H9 (cell line): Measurements from ENCODE around the gene ARHGEF16. TPM values are rescaled to one million over a fixed set of nuclear protein-coding genes. Genes with fewer than 3 reads are reported as not detected.

Source experiments
- DNase-seq: peaks from one replicate; pipeline ENCODE4 v3.0.0-alpha.2; 2017
- H2AFZ ChIP-seq: one replicate; pipeline ENCODE4 v1.6.1; 2013; ENCODE audit warnings: mild to moderate bottlenecking, low read length, control low read depth, moderate library complexity
- H2AK5ac ChIP-seq: 2 replicates; pipeline ENCODE4 v1.6.1; 2013; ENCODE audit warnings: low read length, control low read depth, mixed read lengths; ENCODE audit not compliant: insufficient read length
- H2BK120ac ChIP-seq: one replicate; pipeline ENCODE4 v1.6.1; 2013; ENCODE audit warnings: low read depth, mild to moderate bottlenecking, low read length, control low read depth, inconsistent platforms; ENCODE audit not compliant: poor library complexity, severe bottlenecking
- H2BK12ac ChIP-seq: 2 replicates; pipeline ENCODE4 v1.6.1; 2013; ENCODE audit warnings: low read length, control low read depth, mixed read lengths, low read depth; ENCODE audit not compliant: insufficient read length
- H2BK15ac ChIP-seq: 2 replicates; pipeline ENCODE4 v1.6.1; 2013; ENCODE audit warnings: low read depth, low read length, control low read depth
- H2BK20ac ChIP-seq: one replicate; pipeline ENCODE4 v1.6.1; 2013; ENCODE audit warnings: low read depth, mild to moderate bottlenecking, low read length, control low read depth, inconsistent platforms; ENCODE audit not compliant: poor library complexity, severe bottlenecking
- H2BK5ac ChIP-seq: 2 replicates; pipeline ENCODE4 v1.6.1; 2013; ENCODE audit warnings: low read length, control low read depth, mixed read lengths; ENCODE audit not compliant: insufficient read length
- H3K14ac ChIP-seq: 2 replicates; pipeline ENCODE4 v1.6.1; 2013; ENCODE audit warnings: low read length, control low read depth; ENCODE audit not compliant: insufficient read depth
- H3K18ac ChIP-seq: 2 replicates; pipeline ENCODE4 v1.6.1; 2013; ENCODE audit warnings: low read depth, mild to moderate bottlenecking, mixed read lengths, low read length, control low read depth; ENCODE audit not compliant: insufficient read length
- H3K23ac ChIP-seq: 2 replicates; pipeline ENCODE4 v1.6.1; 2013; ENCODE audit warnings: low read length, control low read depth, mixed read lengths, low read depth; ENCODE audit not compliant: insufficient read length
- H3K23me2 ChIP-seq: 2 replicates; pipeline ENCODE4 v1.6.1; 2013; ENCODE audit warnings: low read depth, mild to moderate bottlenecking, mixed read lengths, low read length, control low read depth; ENCODE audit not compliant: insufficient read length, poor library complexity, severe bottlenecking
- H3K27ac ChIP-seq: 2 replicates; pipeline ENCODE4 v1.5.1; 2013; ENCODE audit warnings: low read length, control low read depth, mixed read lengths, low read depth; ENCODE audit not compliant: insufficient read length
- H3K27me3 ChIP-seq: 2 replicates; pipeline ENCODE4 v1.6.1; 2013; ENCODE audit warnings: low read length, control low read depth, inconsistent platforms; ENCODE audit not compliant: insufficient read depth
- H3K4ac ChIP-seq: 2 replicates; pipeline ENCODE4 v1.6.1; 2013; ENCODE audit warnings: low read depth, mild to moderate bottlenecking, control low read depth, inconsistent platforms, low read length, moderate library complexity
- H3K4me1 ChIP-seq: 2 replicates; pipeline ENCODE4 v1.6.1; 2013; ENCODE audit warnings: low read length, control low read depth, inconsistent platforms; ENCODE audit not compliant: insufficient read depth
- H3K4me2 ChIP-seq: 2 replicates; pipeline ENCODE4 v1.6.1; 2013; ENCODE audit warnings: low read length, control low read depth, mixed read lengths; ENCODE audit not compliant: insufficient read length, insufficient read depth
- H3K56ac ChIP-seq: 2 replicates; pipeline ENCODE4 v1.6.1; 2013; ENCODE audit warnings: low read depth, mild to moderate bottlenecking, mixed read lengths, low read length, control low read depth; ENCODE audit not compliant: insufficient read length
- H3K79me1 ChIP-seq: 2 replicates; pipeline ENCODE4 v1.6.1; 2013; ENCODE audit warnings: low read depth, mild to moderate bottlenecking, moderate library complexity, low read length, control low read depth, inconsistent platforms; ENCODE audit not compliant: insufficient read depth, poor library complexity, severe bottlenecking
- H3K79me2 ChIP-seq: 2 replicates; pipeline ENCODE4 v1.6.1; 2013; ENCODE audit warnings: low read length, control low read depth, inconsistent platforms; ENCODE audit not compliant: insufficient read depth
- H3K9ac ChIP-seq: 2 replicates; pipeline ENCODE4 v1.6.1; 2013; ENCODE audit warnings: low read length, control low read depth, mixed read lengths; ENCODE audit not compliant: insufficient read length; ENCODE audit errors: extremely low read depth
- H3K9me3 ChIP-seq: one replicate; pipeline ENCODE4 v1.6.1; 2013; ENCODE audit warnings: low read depth, low read length, inconsistent platforms; ENCODE audit not compliant: control insufficient read depth
- H3T11ph ChIP-seq: one replicate; pipeline ENCODE4 v1.6.1; 2013; ENCODE audit warnings: mild to moderate bottlenecking, low read length, control low read depth, inconsistent platforms
- H4K20me1 ChIP-seq: one replicate; pipeline ENCODE4 v1.6.1; 2013; ENCODE audit not compliant: control insufficient read depth, insufficient read length, insufficient read depth
- H4K5ac ChIP-seq: 2 replicates; pipeline ENCODE4 v1.6.1; 2013; ENCODE audit warnings: low read depth, mild to moderate bottlenecking, mixed read lengths, low read length, control low read depth; ENCODE audit not compliant: insufficient read length
- H4K8ac ChIP-seq: replicated peaks from 2 replicates; pipeline ENCODE4 v1.6.1; 2013; ENCODE audit warnings: low read length, control low read depth, mixed read lengths, low read depth; ENCODE audit not compliant: insufficient read length
- H4K91ac ChIP-seq: 2 replicates; pipeline ENCODE4 v1.6.1; 2013; ENCODE audit warnings: low read depth, mild to moderate bottlenecking, moderate library complexity, mixed read lengths, low read length, control low read depth; ENCODE audit not compliant: insufficient read length
- H3K27ac Mint-ChIP-seq, 3 experiments: 2 replicates in 2 of 3; 3 replicates in 1 of 3; pipeline ENCODE4 v1.8.0; 2020 to 2021; ENCODE audit warnings: mixed read lengths in 3 of 3, mild to moderate bottlenecking in 1 of 3, moderate library complexity in 1 of 3
- H3K27me3 Mint-ChIP-seq: 2 replicates; pipeline ENCODE4 v1.8.0; 2021; ENCODE audit warnings: low read depth, mild to moderate bottlenecking, moderate library complexity, mixed read lengths
- H3K36me3 Mint-ChIP-seq, 3 experiments: 2 replicates in 2 of 3; 3 replicates in 1 of 3; pipeline ENCODE4 v1.8.0; 2020 to 2021; ENCODE audit warnings: low read depth in 3 of 3, mixed read lengths in 3 of 3; ENCODE audit not compliant: insufficient read depth in 1 of 3
- H3K4me1 Mint-ChIP-seq, 2 experiments: 2 replicates each; pipeline ENCODE4 v1.8.0; 2020; ENCODE audit warnings: mixed read lengths in 2 of 2
- H3K4me3 Mint-ChIP-seq, 2 experiments: 2 replicates in 1 of 2; 3 replicates in 1 of 2; pipeline ENCODE4 v1.8.0; 2020 to 2021; ENCODE audit warnings: mild to moderate bottlenecking in 2 of 2, mixed read lengths in 2 of 2, moderate library complexity in 1 of 2
- H3K9me3 Mint-ChIP-seq, 2 experiments: 2 replicates in 1 of 2; 3 replicates in 1 of 2; pipeline ENCODE4 v1.8.0; 2020; ENCODE audit warnings: mild to moderate bottlenecking in 2 of 2, mixed read lengths in 2 of 2, moderate library complexity in 1 of 2
- WGBS: extraction: QIAGEN DNeasy Blood & Tissue Kit; methylation state at CpG from one replicate; pipeline ENCODE4 v1.1.7; 2013; ENCODE audit warnings: missing lambda C conversion rate, low lambda C conversion rate, mixed read lengths; ENCODE audit not compliant: insufficient read length; ENCODE audit errors: extremely low coverage; 5-methylcytosine and 5-hydroxymethylcytosine counted together
- total RNA-seq: library from RNA; stranded (reverse); gene quantifications from 2 replicates; pipeline ENCODE4 v1.2.1, GENCODE V29; 2021
- TF ChIP-seq, protein P1 (sequence below): fragments of 200-600 bp; sonication (generic); conservative IDR thresholded peaks from 3 replicates; pipeline ENCODE4 v1.8.0; 2021; ENCODE audit warnings: antibody characterized with exemption, mild to moderate bottlenecking

Gene ARHGEF16
- total RNA-seq, 1 experiment from 2014 or later = 48.5 TPM

DNA sequence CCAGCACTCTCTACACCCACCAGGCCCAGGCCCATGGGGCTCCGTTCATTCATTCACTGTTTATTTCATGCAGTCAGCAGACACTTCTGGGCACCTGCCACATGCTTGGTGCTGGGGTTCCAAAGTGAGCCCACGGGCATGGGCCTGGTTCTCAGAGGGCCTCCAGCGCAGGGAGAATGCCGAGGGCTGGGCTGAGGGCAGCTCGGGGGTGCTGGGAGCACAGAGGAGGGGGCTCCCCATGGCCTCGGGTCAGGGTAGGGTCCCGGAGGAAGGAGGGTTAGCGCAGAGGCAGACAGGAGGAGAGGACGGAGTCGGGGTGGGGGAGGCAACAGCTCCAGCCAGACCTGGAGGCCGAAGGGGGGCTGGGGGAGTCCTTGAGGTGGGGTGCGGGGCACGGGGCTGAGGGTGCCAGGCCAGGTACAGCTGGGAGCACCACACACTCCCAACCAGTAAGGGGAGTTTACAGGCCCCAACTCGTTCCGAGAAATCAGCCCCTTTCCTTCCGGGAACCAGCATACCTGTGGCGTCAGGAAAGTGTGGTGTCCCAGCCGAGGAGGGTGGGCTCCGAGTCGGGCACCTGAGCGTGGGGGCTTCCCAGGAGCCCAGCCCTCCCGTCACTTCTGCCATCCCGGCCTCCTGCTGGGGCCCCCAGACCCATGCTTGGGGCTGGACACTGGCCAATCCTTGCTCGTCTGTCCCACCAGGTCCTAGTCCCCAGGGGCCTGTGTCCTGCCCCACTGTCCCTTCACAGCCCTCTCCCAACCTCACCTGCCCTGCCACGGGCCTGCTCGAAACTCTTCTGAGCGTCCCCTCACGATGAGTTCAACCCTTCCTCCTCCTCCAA is 10.8 kb downstream of the ARHGEF16 start:
- no peak for DNase-seq
- peaks cover 7 to 12% of the 10 kb centered on the region in 2 experiments for H3K4me1 Mint-ChIP-seq
- Histone ChIP-seq H2BK120ac (no peak overlapping the region), H4K8ac (no peak overlapping the region), H3K9me3 (no peaks in the 10 kb centered on the region), H4K5ac (no peak overlapping the region), H3K23ac (no peak overlapping the region), H3K79me1 (no peaks in the 10 kb centered on the region), H3K4me1 (no peaks in the 10 kb centered on the region), H3K9ac (no peak overlapping the region), H4K20me1 (peaks cover 2% of the 10 kb centered on the region), H2BK5ac (no peak overlapping the region), H3K4me2 (no peak overlapping the region), H3K18ac (no peak overlapping the region), H3K27me3 (no peaks in the 10 kb centered on the region), H2AFZ (no peak overlapping the region), H2BK20ac (no peak overlapping the region), H2BK12ac (no peak overlapping the region), H2BK15ac (no peak overlapping the region), H2AK5ac (no peak overlapping the region), H3K14ac (no peak overlapping the region), H3K79me2 (no peaks in the 10 kb centered on the region), H4K91ac (no peak overlapping the region), H3K4ac (no peak overlapping the region), H3T11ph (no peak overlapping the region), H3K23me2 (no peaks in the 10 kb centered on the region), H3K27ac (no peak overlapping the region), H3K56ac (no peak overlapping the region)
- no peak overlapping the region for H3K4me3 Mint-ChIP-seq
- TF ChIP-seq, protein P1, sequence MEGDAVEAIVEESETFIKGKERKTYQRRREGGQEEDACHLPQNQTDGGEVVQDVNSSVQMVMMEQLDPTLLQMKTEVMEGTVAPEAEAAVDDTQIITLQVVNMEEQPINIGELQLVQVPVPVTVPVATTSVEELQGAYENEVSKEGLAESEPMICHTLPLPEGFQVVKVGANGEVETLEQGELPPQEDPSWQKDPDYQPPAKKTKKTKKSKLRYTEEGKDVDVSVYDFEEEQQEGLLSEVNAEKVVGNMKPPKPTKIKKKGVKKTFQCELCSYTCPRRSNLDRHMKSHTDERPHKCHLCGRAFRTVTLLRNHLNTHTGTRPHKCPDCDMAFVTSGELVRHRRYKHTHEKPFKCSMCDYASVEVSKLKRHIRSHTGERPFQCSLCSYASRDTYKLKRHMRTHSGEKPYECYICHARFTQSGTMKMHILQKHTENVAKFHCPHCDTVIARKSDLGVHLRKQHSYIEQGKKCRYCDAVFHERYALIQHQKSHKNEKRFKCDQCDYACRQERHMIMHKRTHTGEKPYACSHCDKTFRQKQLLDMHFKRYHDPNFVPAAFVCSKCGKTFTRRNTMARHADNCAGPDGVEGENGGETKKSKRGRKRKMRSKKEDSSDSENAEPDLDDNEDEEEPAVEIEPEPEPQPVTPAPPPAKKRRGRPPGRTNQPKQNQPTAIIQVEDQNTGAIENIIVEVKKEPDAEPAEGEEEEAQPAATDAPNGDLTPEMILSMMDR = no peak
- H3K27me3 Mint-ChIP-seq = no peaks in the 10 kb centered on the region
- WGBS = no CpG with 5 or more reads among the region's 28 CpGs
- peaks cover 0 to 25% (median 4%) of the 10 kb centered on the region in 3 experiments; a peak in 5 of 7 replicates for H3K36me3 Mint-ChIP-seq
- no peaks in the 10 kb centered on the region for H3K9me3 Mint-ChIP-seq
- H3K27ac Mint-ChIP-seq = peak overlapping the region; percentile 21 to 95 (median 75); a peak in 5 of 7 replicates
